ENCODE data around the gene PDCD7.
"Not testable (repeated sequence)": the region's sequence is repeated elsewhere in the genome, so short reads cannot be mapped to it uniquely, and the experiment has no call there.

Gene PDCD7

GRCh38 chr15:65154720-65155119, 21.1 kb upstream of the PDCD7 start:
- no peaks in the 10 kb centered on the region for H3K27me3 ChIP-seq (ENCODE audit: low read depth)
- in situ Hi-C loops (cut with MboI; ENCODE audit: low sequenced_read_pairs), result no loop called here
- H3K4me3 ChIP-seq, result no peak overlapping the region
- no peaks in the 10 kb centered on the region for H3K4me1 ChIP-seq
- no peaks in the 10 kb centered on the region for H3K9me3 ChIP-seq
- peaks cover 84% of the 10 kb centered on the region for H3K36me3 ChIP-seq (replicated peaks)
- no peak for DNase-seq (ENCODE audit: low spot score in 2 of 2)

- Histone ChIP-seq H3K36me3 (replicated peaks) (peaks cover 42% of the 10 kb centered on the region), H3K27me3 (ENCODE audit: low read depth) (no peaks in the 10 kb centered on the region), H3K4me1 (no peaks in the 10 kb centered on the region), H3K9me3 (no peaks in the 10 kb centered on the region), H3K4me3 (no peak overlapping the region)
- no peak for DNase-seq (ENCODE audit: low spot score in 2 of 2)
- in situ Hi-C loops (cut with MboI; ENCODE audit: low sequenced_read_pairs), result no loop called here
Measured at GRCh38 chr15:65147902-65148301, 14.3 kb upstream of the PDCD7 start.

GRCh38 chr15:65146438-65146837, 12.8 kb upstream of the PDCD7 start:
- H3K9me3 ChIP-seq, result no peaks in the 10 kb centered on the region
- in situ Hi-C loops (cut with MboI; ENCODE audit: low sequenced_read_pairs), result no loop called here
- no peaks in the 10 kb centered on the region for H3K27me3 ChIP-seq (ENCODE audit: low read depth)
- H3K4me3 ChIP-seq, result no peak overlapping the region
- H3K36me3 ChIP-seq (replicated peaks), result peaks cover 33% of the 10 kb centered on the region
- no peaks in the 10 kb centered on the region for H3K4me1 ChIP-seq
- no peak for DNase-seq (ENCODE audit: low spot score in 2 of 2)

- in situ Hi-C loops (cut with MboI; ENCODE audit: low sequenced_read_pairs); H3K4me3 ChIP-seq; H3K36me3 ChIP-seq (replicated peaks); H3K27me3 ChIP-seq (ENCODE audit: low read depth); DNase-seq (ENCODE audit: low spot score in 2 of 2); H3K4me1 ChIP-seq: not testable (repeated sequence)
- peaks cover 23% of the 10 kb centered on the region for H3K9me3 ChIP-seq
Measured at GRCh38 chr15:65138631-65139030, 5.0 kb upstream of the PDCD7 start.

- H3K4me1 ChIP-seq; H3K27me3 ChIP-seq (ENCODE audit: low read depth); in situ Hi-C loops (cut with MboI; ENCODE audit: low sequenced_read_pairs); H3K36me3 ChIP-seq (replicated peaks); DNase-seq (ENCODE audit: low spot score in 2 of 2); H3K4me3 ChIP-seq: not testable (repeated sequence)
- peaks cover 23% of the 10 kb centered on the region for H3K9me3 ChIP-seq
Measured at GRCh38 chr15:65137893-65138292, 4.3 kb upstream of the PDCD7 start.

GRCh38 chr15:65137089-65137488, 3.5 kb upstream of the PDCD7 start:
- H3K4me3 ChIP-seq; in situ Hi-C loops (cut with MboI; ENCODE audit: low sequenced_read_pairs); H3K4me1 ChIP-seq; H3K27me3 ChIP-seq (ENCODE audit: low read depth); H3K36me3 ChIP-seq (replicated peaks): not testable (repeated sequence)
- peak in 1 of 2 experiments; percentile 44 for DNase-seq (ENCODE audit: low spot score in 2 of 2)
- peaks cover 23% of the 10 kb centered on the region for H3K9me3 ChIP-seq

GRCh38 chr15:65134538-65134937, 930 bp upstream of the PDCD7 start:
- no peak for DNase-seq (ENCODE audit: low spot score in 2 of 2)
- in situ Hi-C loops (cut with MboI; ENCODE audit: low sequenced_read_pairs), result no loop called here
- Histone ChIP-seq H3K36me3 (replicated peaks) (peaks cover 17% of the 10 kb centered on the region), H3K4me1 (peaks cover 14% of the 10 kb centered on the region), H3K4me3 (peak overlapping the region; percentile 54), H3K9me3 (peaks cover 23% of the 10 kb centered on the region), H3K27me3 (ENCODE audit: low read depth) (no peaks in the 10 kb centered on the region)

- peak overlapping the region; percentile 54 for H3K4me3 ChIP-seq
- DNase-seq (ENCODE audit: low spot score in 2 of 2), result peak; percentile 54 to 63
- H3K27me3 ChIP-seq (ENCODE audit: low read depth), result no peaks in the 10 kb centered on the region
- H3K9me3 ChIP-seq, result peaks cover 19% of the 10 kb centered on the region
- H3K4me1 ChIP-seq, result peaks cover 14% of the 10 kb centered on the region
- in situ Hi-C loops (cut with MboI; ENCODE audit: low sequenced_read_pairs), result no loop called here
- H3K36me3 ChIP-seq (replicated peaks), result peaks cover 32% of the 10 kb centered on the region
Measured at GRCh38 chr15:65132878-65133547, 595 bp downstream of the PDCD7 start.

- peaks cover 53% of the 10 kb centered on the region for H3K36me3 ChIP-seq (replicated peaks)
- in situ Hi-C loops (cut with MboI; ENCODE audit: low sequenced_read_pairs), result no loop called here
- DNase-seq (ENCODE audit: low spot score in 2 of 2), result peak in 1 of 2 experiments; percentile 61
- H3K27me3 ChIP-seq (ENCODE audit: low read depth), result no peaks in the 10 kb centered on the region
- no peak overlapping the region for H3K4me3 ChIP-seq
- H3K4me1 ChIP-seq, result peaks cover 14% of the 10 kb centered on the region
- peaks cover under 1% of the 10 kb centered on the region for H3K9me3 ChIP-seq
Measured at GRCh38 chr15:65130941-65131340, 2.7 kb downstream of the PDCD7 start.

GRCh38 chr15:65115542-65115941, 18.1 kb downstream of the PDCD7 start:
- Histone ChIP-seq H3K36me3 (replicated peaks) (peaks cover 73% of the 10 kb centered on the region), H3K9me3 (no peaks in the 10 kb centered on the region), H3K4me1 (peaks cover 21% of the 10 kb centered on the region), H3K27me3 (ENCODE audit: low read depth) (no peaks in the 10 kb centered on the region), H3K4me3 (no peak overlapping the region)
- peak in 1 of 2 experiments; percentile 65 for DNase-seq (ENCODE audit: low spot score in 2 of 2)
- in situ Hi-C loops (cut with MboI; ENCODE audit: low sequenced_read_pairs), result no loop called here

GRCh38 chr15:65115086-65115485, 18.5 kb downstream of the PDCD7 start, which contains the start of gene UBAP1L:
Gene UBAP1L, minus strand, starts transcription at chr15:65115200. Its CDS starts 8,985 bp downstream, at chr15:65106215.
- peaks cover 21% of the 10 kb centered on the region for H3K4me1 ChIP-seq
- H3K36me3 ChIP-seq (replicated peaks), result peaks cover 69% of the 10 kb centered on the region
- DNase-seq (ENCODE audit: low spot score in 2 of 2), result peak in 1 of 2 experiments; percentile 99
- no peak within 1 kb of the TSS for H3K4me3 ChIP-seq
- H3K27me3 ChIP-seq (ENCODE audit: low read depth), result no peaks in the 10 kb centered on the region
- in situ Hi-C loops (cut with MboI; ENCODE audit: low sequenced_read_pairs), result no loop called here
- H3K9me3 ChIP-seq, result no peaks in the 10 kb centered on the region

GRCh38 chr15:65110676-65111292, 22.8 kb downstream of the PDCD7 start:
- Histone ChIP-seq H3K4me1 (peaks cover 15% of the 10 kb centered on the region), H3K9me3 (no peaks in the 10 kb centered on the region), H3K27me3 (ENCODE audit: low read depth) (no peaks in the 10 kb centered on the region), H3K4me3 (no peak overlapping the region), H3K36me3 (replicated peaks) (peaks cover 30% of the 10 kb centered on the region)
- DNase-seq (ENCODE audit: low spot score in 2 of 2), result no peak
- in situ Hi-C loops (cut with MboI; ENCODE audit: low sequenced_read_pairs), result no loop called here

- in situ Hi-C loops (cut with MboI; ENCODE audit: low sequenced_read_pairs), result no loop called here
Measured at GRCh38 chr15:65106011-65106590, 27.5 kb downstream of the PDCD7 start.

GRCh38 chr15:65105038-65105437, 28.6 kb downstream of the PDCD7 start:
- DNase-seq (ENCODE audit: low spot score in 2 of 2), result no peak
- in situ Hi-C loops (cut with MboI; ENCODE audit: low sequenced_read_pairs), result no loop called here
- Histone ChIP-seq H3K27me3 (ENCODE audit: low read depth) (no peaks in the 10 kb centered on the region), H3K9me3 (no peaks in the 10 kb centered on the region), H3K4me3 (no peak overlapping the region), H3K4me1 (no peaks in the 10 kb centered on the region), H3K36me3 (replicated peaks) (peaks cover 27% of the 10 kb centered on the region)

More at GRCh38 chr15:65106011-65106590, 27.5 kb downstream of the PDCD7 start:
- H3K4me1 ChIP-seq, result no peaks in the 10 kb centered on the region
- peaks cover 18% of the 10 kb centered on the region for H3K36me3 ChIP-seq (replicated peaks)
- H3K27me3 ChIP-seq (ENCODE audit: low read depth), result no peaks in the 10 kb centered on the region
- no peak overlapping the region for H3K4me3 ChIP-seq
- no peaks in the 10 kb centered on the region for H3K9me3 ChIP-seq
- no peak for DNase-seq (ENCODE audit: low spot score in 2 of 2)

Measured in HAP-1 (cell line).